Prostate gland (tissue), 1 donor: ENCODE data around the gene MIS18A.

Experiments used
- POLR2A ChIP-seq: fragments of 450-650 bp; IDR thresholded peaks from one replicate; pipeline ENCODE4 v1.6.1; 2016; ENCODE audit warnings: antibody characterized with exemption, mild to moderate bottlenecking
- POLR2AphosphoS5 ChIP-seq: sonication (generic); formaldehyde crosslinking; IDR thresholded peaks from one replicate; pipeline ENCODE4 v1.6.1; 2017; ENCODE audit warnings: antibody characterized with exemption

DNA sequence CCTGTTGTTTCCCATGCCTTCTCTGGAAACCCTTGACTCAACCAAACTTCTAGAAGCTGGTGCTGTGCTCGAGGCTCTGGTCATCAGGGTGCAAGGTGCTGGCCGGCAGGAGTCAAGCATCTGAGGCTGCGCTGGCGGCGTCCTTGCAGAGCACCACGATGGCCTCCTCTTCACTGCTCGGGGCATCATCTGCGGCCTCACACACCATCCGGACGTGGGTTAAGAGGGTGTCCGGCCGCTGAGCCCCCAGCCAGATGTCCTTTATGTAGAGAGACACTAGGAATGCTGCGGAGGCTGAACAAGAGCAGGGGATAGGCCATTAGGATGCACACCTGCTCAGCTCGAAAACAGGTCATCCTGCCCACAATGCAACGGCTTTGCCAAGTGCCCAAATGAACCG, 36.0 kb upstream of the MIS18A start:
- no peak for TF ChIP-seq POLR2A
- TF ChIP-seq POLR2AphosphoS5: no peak
